OCI-M2 (cell line): Measurements from ENCODE around the gene GRAP2.

Experiments used
- DNase-seq: peaks from one replicate; lab custom pipeline; 2025; ENCODE audit not compliant: unreplicated experiment; lab: John Stamatoyannopoulos, UW

Gene GRAP2

DNA sequence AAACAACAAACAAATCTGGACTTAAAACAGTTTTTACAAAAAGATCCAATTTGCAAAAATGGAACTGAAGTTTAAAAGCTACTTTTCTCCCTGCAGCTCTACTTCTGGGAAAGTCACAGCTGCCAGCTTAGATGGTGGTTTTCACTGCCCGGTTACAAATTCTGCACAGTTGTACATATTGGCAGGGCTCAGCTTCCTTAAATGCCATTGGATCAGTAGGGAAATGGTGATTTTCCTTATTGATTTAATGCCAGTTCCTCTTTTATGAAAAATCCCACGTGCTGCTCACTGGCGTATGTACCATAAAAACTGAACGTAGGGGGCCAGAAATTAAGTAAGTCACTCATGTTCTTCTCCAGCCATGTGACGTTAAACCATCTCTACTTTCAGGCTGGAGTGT, 22.8 kb downstream of the GRAP2 start:
- no peak for DNase-seq

DNA sequence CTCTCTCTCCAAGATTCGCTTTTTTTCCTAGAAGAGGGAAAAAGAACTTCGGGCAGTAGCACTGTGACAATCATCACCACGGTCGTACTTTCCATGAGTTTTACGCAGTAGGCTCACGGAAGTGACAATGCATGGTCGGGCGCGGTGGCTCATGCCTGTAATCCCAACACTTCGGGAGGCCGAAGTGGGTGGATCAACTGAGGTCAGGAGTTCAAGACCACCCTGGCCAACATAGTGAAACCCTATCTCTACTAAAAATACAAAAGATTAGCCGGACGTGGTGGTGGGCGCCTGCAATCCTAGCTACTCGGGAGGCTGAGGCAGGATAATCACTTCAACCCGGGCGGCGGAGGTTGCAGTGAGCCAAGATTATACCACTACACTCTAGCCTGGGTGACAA, 23.4 kb downstream of the GRAP2 start:
- no peak for DNase-seq

DNA sequence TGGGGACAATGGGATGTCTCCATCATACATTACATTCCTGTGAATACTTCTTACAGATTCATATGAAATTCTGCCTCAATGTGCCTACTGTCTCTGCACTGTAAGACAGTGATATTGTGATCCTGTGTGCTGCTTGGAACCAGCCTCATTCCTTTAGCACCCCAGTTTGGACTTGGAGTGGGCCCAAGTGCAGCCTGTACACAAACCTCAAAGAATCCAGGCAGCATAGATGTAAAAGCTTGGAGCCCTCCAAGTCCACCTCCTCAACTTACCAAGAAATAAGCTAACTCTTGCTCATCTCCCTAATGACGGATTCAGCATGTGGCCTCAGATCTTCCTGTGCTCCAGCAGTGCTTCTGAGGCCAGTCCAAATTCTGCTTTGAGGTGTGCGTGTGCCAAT, 24.4 kb downstream of the GRAP2 start:
- no peak for DNase-seq

DNA sequence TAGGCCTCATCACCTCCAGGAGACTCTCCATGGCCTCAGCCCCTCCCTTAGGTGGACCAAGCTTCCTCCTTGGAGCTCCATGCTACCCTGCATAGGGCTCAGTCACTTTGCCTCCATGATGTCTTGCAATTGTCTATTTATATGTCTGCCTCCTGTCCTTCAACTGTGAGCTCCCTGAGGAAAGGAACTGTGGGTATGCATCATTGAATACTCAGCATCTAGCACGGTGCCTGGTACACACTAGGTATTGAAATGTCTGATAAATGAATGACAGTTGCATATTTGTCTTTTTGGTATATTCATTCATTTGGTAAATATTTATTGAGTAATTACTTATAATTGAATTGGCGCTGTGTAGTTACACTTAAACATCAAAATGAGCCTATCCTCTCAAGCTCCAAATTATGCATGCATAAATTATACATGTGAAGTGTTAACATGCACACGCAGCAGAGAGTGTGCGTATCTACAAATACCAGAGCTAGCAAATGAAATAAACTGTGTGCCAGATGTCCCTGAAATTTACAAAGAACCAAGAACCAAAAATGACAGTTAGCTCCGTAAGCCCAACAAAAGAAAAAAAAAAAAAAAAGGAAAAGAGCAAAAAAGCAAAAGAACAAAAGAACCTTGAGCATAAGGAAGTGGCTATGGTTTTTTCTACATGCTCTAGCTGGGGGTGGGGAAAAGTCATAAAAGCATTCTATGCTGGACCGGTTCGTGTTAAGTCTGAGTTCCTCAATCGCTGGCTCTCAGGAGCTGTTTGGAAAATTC, 25.2 kb downstream of the GRAP2 start:
- DNase-seq: no peak

- DNase-seq: no peak
Observed at GRCh38 chr22:39926753-39927152, 25.9 kb downstream of the GRAP2 start.

DNA sequence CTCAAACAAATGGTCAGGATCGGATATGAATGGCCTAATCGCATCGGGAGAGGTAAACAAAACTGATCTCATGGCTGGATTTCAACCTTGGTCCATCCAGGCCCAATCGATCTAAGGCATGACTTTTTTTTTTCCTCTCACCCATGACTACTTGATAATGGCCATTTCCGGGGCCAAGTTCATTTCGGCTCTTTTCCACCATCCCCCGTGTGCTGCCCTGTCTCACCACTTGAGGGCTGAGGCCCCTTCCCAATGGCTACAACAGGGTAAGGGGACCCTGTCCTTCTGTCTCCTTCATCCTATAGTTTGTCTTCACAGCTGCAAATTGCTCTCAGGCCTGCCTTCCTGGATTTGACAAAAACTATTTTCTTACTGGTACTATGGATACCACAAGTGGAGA, 26.7 kb downstream of the GRAP2 start:
- DNase-seq: no peak

- no peak for DNase-seq
Observed at GRCh38 chr22:39928536-39929520, 27.9 kb downstream of the GRAP2 start.

- DNase-seq: no peak
Observed at GRCh38 chr22:39931251-39931650, 30.4 kb downstream of the GRAP2 start.

GRCh38 chr22:39932166-39932565, 31.3 kb downstream of the GRAP2 start:
- no peak for DNase-seq

DNA sequence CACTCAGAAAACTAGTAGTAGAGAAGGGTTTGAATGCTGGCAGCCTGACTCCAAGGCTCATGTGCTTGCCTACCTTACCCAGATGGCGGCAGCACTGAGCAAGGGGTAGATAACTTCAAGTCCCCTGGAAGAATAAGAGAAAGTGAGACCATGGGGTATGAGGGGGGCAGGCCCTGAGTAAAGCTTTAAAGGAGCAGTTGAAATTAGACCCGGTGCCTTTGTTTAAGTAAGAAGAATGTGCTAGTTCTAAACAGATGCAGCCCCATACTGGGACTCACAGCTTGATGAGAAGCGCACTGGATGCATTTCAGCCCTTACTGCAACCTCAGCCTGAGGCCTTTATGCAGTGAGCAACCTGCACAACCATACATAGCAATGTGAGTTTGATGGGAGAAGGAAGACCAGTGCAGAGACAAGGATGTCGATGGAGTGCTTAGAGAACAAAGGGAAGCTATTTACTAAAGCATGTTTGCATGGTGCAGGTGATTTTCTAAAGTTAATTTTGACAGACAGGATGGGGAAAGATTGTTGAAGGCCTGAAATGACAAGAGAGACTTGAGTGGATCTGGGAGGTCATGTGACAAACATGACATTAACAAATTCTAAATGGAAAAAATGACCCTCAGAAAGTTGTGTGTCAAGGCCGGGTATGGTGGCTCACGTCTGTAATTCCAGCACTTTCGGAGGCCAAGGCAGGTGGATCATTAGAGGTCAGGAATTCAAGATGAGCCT, 32.2 kb downstream of the GRAP2 start:
- DNase-seq: no peak

DNA sequence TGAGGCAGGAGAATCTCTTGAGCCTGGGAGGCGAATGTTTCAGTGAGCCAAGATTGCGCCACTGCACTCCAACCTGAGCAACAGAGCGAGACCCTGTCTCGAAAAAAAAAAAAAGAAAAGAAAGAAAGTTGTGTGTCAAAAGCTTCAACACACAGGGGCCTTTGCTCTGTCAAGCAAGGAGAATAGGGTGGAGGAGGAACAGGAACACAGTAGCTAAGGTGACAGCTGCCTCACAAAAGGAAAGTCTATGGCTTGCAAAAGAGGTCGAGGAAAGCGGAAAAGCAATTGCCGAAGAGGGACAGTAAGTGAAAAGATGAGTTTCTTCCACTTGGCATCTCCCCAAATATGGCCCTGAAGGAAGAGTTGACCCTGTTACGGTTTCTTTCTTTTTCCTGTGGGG, 32.9 kb downstream of the GRAP2 start:
- DNase-seq: no peak

DNA sequence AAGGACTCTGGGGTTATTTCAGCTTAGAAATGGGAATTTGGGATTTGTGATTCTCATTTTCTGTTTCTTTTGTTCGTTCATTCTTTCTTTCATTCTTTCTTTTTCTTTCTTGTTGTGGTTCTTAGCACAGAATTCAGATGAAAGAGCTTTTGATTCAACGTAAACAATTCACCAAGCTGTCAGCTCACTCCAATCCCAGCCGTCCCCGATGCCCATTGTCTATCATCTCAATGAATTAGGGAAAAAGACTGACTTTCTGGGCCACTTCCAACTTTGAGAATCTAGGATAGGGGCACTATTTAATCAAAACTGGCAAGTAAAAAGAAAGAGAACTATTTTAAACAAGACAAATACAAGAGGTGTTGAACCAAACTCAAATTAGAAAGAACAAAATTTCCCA, 34.2 kb downstream of the GRAP2 start:
- no peak for DNase-seq

DNA sequence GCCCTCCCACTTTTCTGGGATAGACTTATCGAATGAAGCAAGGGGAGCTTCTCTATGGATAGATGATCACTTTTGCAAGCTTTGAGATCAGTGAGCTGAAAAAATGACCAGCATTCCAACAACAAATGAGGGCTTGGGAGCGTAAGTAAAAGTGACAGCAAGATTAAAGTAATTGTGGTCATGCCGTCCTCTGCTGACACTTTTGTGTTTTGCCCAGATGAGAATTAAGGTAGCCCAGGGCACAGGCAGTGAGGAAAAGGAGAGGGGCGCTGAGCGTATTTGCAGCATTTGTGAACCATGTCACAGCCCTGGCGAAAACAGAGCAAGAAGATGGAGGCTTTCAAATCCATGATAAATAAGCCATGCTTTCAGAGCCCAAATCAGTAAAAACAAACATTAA, 34.7 kb downstream of the GRAP2 start:
- DNase-seq: no peak

DNA sequence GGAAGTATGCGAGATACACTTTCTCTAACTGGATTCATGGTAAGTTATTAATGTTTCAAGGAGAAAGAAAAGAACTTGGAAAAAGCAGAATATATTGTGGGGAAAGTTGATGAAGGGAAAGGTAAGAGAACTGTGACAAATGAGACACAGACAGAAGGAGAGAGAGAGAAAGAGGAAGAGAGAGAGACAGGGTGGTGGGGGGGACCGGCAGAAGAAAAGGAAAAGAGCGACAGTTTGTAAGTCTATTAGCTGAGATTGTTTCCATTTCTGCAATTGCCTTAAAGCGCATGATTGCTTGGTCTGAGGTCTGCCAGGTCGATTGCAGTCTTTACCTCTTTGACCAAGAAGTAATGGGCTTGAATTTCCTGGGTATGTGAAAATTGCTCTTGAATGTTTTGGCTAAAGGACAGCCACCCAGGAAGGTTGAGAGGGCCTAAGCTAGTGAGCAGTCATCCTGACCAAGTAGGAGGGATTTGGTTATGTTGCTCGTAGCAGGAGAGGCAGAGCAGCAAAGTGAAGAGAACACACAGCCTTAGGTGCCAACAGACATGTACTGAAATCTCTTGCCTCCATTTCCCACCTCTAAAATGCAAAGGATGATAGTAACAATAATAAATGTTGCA, 35.8 kb downstream of the GRAP2 start:
- no peak for DNase-seq

DNA sequence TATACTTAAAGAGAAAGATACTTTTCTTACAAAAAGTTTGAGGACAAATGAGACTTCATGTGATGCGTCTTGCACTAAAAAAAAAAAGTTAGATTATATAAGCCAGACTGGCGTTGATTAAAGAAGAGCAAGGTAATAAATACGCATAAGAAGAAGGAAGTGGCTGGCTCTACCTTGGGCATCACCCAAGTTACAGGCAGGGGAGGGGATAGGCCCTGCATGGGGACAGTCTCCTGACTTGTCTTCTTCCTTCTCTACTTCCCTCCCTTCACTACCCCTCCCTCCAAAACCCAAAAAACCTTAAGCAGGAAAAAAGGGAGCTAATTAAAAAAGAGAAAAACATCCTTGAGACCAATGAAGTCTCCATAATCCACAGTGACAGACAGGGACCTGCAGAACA, 37.0 kb downstream of the GRAP2 start:
- no peak for DNase-seq

DNA sequence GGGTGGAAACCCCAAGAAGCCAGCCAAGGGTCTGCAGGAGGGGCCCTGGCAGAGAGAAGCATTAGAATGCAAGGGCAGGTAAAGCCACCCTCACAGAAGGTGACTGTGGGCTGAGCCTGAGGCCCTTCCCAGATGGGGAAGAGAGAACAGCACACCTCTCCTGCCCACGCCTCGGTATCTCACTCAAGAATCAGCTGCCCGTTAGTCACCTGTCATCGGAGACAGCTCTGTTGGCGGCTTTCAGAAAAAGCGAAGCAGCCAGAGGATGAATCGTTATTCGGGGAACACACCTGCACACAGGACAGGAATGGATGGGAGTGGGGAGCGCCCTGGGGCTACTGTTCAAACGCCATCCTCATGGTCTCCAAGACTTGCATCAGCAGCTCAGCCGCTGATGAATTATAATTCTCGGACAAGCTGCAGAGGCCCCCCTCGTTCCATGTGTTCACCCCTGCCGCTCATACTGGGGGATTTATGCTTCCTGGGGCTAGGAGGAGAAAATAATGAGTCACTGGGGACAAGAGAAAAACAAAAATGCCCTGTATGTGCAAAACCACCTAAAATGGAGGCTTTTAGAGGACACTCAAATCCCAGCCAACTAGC, 37.7 kb downstream of the GRAP2 start:
- DNase-seq: no peak

DNA sequence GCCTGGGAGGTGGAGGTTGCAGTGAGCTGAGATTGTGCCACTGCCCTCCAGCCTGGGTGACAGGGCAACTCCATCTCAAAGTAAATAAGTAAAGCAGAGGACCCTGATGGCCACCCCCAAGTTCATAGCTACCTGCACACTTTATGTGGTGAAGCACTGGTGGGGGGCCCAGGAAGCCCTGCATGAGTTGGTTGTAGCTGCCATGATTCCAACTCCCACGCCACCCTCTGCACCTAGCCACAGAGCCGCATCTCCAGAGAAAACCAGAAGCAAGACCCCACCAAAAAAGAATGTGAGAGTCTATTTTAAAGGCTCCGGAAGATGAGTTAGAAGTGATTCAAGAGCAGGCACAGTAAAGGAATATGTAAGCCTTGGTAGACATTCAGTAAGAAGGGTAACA, 38.9 kb downstream of the GRAP2 start:
- DNase-seq: no peak

- no peak for DNase-seq
Observed at GRCh38 chr22:39940757-39941305, 39.9 kb downstream of the GRAP2 start.

- DNase-seq: no peak
Observed at GRCh38 chr22:39941601-39942000, 40.7 kb downstream of the GRAP2 start.

GRCh38 chr22:39942439-39943230, 41.8 kb downstream of the GRAP2 start:
- no peak for DNase-seq
